Ecto neural progenitor cell (in vitro differentiated cells): ENCODE data around the gene PRG3.

Experiments
- DNase-seq: peaks from one replicate; pipeline ENCODE4 v3.0.0-alpha.2; 2018; ENCODE audit warnings: low spot score

Gene PRG3

DNA sequence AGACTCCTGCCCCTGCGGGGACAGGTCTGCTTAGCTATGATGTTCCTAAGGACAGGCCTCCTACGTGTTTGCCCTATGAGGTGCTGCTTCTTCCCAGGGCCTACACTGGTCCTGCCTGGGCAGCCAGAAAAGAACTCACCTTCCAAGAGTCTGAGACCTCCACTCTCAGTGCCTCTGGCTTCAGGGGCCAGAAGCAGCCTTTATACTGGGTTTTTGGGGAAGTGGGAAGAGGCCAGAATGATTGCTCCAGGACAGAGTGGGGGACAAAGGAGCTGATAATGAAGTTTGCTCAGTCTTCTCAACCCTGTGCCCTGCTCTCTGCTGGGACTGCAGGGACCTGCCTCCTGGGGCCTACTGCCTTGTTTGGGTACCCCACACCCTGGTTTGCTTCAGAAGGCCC lies at the start of gene PRG3:
PRG3 (minus strand) TSS at position 176 of the 400 bp plus-strand sequence. CDS start 442 bp downstream, outside the sequence.
- no peak for DNase-seq

DNA sequence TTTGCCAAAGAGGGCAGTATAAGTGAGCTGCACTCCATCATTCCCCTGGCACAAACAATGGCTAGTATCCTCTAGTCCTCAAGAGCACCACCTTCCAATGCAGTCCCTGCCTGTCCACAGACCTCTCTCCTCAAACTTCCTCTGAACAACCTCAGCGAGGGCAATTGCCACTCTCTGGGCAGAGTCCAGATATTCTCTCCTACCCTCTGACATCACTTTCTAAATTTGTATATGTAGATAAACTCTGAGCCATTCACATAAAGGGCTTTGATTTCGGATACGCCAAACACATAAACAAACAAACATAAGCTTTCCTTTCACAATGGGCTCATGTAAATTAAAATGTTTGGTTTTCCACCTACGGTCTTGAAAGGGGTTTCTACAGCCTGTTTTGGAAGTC lies 49.0 kb upstream of the PRG3 start:
- no peak for DNase-seq

- DNase-seq, result no peak
Measured at GRCh38 chr11:57428643-57429042, 47.7 kb upstream of the PRG3 start.

- no peak for DNase-seq
Measured at GRCh38 chr11:57427727-57428082, 46.8 kb upstream of the PRG3 start.

- peak; percentile 77 for DNase-seq
Measured at GRCh38 chr11:57426929-57427726, 46.2 kb upstream of the PRG3 start, which contains the start of gene SLC43A3. SLC43A3 (minus strand) TSS chr11:57427121; CDS start chr11:57426172, 949 bp downstream.

- DNase-seq, result no peak
Measured at GRCh38 chr11:57426439-57426928, 45.5 kb upstream of the PRG3 start.

GRCh38 chr11:57425565-57426438 lies 44.9 kb upstream of the PRG3 start:
- no peak for DNase-seq

- no peak for DNase-seq
Measured at GRCh38 chr11:57424792-57425564, 44.0 kb upstream of the PRG3 start.

- DNase-seq, result no peak
Measured at GRCh38 chr11:57424137-57424791, 43.3 kb upstream of the PRG3 start.

DNA sequence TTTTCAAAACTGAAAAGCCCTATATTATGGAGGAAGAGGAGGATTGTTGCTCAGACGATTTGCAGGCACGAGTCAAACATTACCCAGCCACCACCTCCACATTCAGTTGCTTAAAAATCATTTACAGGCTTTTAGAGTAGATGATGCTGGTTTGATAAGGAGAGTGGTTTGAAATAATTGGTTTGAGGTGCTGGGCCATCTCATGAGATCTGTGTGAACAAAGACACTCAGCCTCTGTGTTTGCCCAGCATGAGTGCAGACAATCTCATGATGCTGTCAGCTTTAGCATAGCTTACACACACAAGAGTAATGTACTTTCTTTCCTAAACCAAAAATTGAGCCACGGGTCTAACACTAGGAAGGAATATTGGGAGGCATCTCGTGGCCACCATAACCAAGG lies 41.7 kb upstream of the PRG3 start:
- no peak for DNase-seq

GRCh38 chr11:57421805-57422204 lies 40.9 kb upstream of the PRG3 start:
- no peak for DNase-seq

DNA sequence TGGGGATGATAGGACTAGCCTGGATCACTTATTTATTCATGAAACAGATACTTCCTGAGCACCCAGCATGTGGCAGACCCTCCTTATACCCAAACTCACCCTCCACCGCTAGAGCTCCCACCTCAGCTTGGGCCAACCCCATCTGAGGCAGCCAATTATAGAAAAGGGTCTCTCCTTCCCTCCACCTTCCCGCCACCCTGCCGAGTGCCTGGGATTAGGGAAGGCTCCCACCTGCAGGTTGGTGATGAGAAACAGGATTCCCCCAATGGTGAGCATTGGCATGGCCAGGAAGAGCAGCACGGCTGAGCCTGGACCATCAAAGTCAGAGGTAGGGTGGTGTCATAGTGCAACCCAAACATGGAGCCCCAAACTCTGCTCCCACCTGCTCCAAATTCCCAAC lies 40.1 kb upstream of the PRG3 start:
- no peak for DNase-seq

DNA sequence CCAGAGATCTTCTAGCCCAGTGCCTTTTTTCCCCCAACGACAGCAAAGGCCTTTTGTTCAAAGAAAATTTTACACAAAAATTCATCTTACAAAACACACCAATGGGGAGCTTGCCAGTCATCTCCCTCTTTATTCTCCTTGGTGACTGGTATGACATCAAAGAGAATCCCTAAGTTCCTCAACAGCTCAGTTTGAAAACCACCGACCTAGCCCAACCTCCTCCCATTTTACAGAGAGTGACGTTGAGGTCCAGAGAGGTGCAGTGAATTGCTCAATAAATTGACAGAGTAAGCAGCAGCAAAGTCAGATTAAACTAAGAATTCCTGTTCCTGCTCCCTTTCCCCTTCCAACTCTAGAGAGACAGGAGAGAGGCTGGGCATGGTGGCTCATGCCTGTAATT lies 38.2 kb upstream of the PRG3 start:
- no peak for DNase-seq

DNA sequence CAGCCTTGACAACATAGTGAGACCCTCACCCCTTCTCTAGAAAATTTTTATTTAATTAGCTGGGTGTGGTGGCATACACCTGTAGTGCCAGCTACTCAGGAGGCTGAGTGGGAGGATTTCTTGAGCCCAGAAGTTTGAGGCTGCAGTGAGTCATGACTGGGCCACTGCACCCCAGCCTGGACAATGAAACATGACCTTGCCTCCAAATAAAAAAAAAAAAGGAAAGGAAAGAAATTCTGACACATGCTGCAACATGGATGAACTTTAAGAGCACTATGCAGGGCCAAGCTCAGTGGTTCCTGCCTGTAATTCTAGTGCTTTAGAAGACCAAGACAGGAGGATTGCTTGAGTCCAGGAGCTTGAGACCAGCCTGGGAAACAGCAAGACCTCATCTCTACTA lies 37.2 kb upstream of the PRG3 start:
- no peak for DNase-seq

- no peak for DNase-seq
Measured at GRCh38 chr11:57417056-57417455, 36.1 kb upstream of the PRG3 start.

- DNase-seq, result no peak
Measured at GRCh38 chr11:57416436-57416835, 35.5 kb upstream of the PRG3 start.

DNA sequence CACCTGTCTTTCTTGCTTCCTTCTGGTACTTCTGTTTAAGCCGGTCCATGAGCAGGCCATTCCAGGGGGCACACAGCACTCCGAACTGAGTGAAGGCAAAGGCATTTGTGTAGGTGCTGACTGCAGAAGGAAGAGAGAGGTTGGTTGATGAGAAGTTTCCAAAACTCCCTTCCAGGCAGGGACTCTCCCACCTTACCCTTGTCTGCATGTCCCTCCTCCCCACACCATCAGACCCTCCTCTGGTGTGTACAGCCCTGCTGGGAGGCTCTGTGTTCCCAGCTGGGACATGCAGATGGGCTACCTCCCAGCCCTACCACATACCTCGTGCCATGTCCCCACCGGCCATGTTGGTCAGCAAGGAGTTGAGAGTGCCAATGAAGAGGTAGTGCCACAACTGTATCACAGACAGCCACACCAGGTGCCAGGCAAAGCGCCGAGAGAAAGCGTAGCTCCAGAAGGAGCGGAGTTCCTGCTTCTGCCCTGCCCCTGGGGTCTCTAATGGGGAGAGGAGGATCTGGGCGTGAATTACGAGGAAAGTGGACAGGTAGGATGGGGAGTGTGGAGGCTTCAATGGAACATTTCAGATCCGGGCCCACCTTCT lies 33.8 kb upstream of the PRG3 start:
- no peak for DNase-seq

DNA sequence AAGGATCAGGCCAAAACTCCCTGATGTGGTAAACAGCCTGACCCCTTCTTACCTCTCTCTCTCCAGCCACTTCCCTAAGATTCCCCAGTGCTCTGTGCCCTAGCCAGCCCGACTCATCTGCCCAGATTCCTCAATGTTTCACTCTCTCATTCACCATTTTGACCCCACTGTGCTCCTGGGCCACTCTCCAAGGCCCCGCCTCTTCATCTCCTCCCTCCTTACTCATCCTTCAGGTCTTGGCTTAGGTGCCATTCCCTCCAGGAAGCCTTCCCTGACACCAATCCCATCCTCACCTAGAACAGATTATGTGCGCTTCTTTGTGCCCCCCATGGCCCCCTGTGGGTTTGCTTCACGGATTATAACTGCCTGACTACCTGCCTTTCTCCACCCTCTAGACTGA lies 32.7 kb upstream of the PRG3 start:
- no peak for DNase-seq

DNA sequence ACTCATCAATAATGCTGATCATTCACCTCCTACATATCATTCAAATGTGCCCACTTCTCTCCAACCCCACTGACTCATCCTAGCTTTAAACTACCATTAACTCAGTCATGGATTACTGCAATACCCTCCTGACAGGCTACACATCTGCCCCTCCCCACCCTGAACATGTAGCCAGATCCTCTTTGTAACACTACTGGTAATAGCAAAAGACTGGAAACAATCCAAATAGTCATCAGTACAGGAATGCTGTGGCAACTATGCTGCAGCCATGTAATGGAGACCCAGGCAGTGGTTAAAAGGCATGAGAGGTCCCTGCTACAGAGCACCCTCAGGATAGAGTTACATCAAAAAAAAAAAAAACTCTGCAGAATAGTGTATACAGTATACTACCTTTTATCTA lies 29.3 kb upstream of the PRG3 start:
- no peak for DNase-seq

GRCh38 chr11:57409321-57410100 lies 28.6 kb upstream of the PRG3 start:
- no peak for DNase-seq
